ENCODE measurements around the gene TCF7L1. TPM values are rescaled to one million over a fixed set of nuclear protein-coding genes. Genes with fewer than 3 reads are reported as not detected.
A peak's percentile ranks its signal among the peaks of the same experiment; 100 is the strongest.

The TCF7L1 gene
- total and polyA plus RNA-seq, 9 of the 15 experiments (the other 6 are each of a cell fraction or from before 2014, with no cell fraction given) = 0.03 to 0.11 (median 0.07) TPM; not detected in 5

DNA sequence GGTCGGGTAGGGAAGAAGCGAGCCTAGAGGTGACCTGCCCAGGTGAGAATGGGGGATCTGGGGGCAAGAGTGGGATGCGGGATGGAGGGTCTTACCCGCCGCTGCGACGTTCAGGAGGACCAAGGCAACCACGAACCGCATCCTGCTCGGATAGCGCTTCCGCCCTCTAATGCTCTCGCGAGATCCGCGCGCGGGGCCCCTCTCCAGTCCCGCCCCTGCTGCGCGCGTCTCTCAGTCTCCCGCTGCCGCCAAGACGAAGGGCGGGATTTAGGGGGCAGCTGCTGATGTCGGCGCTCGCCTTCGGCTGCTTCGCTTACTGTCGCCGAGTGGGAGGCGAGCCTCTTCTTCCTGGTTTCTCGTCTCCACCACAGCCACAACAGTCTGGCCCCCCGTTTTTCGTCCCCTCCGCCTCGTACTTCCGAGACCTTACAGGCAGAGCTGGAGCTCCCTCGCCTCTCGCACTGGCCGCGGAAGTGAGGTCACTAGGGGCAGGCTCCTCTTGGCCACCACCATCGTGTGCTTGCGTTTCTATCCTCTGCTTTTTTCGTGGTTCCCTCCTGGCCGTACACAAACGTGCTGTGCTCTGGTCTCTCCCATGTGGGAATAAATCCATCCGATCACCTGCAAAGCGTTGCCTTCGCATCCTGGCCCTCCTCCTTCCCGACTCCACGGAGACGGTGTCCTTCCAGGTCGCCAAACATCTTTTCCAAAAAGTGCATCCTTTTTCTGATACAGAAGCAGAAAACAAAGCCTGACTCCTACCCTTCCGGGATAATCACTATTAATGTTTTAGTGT lies 194.8 kb downstream of the TCF7L1 start, which contains the start of gene TGOLN2 (continued):
- TF ChIP-seq, protein P1, sequence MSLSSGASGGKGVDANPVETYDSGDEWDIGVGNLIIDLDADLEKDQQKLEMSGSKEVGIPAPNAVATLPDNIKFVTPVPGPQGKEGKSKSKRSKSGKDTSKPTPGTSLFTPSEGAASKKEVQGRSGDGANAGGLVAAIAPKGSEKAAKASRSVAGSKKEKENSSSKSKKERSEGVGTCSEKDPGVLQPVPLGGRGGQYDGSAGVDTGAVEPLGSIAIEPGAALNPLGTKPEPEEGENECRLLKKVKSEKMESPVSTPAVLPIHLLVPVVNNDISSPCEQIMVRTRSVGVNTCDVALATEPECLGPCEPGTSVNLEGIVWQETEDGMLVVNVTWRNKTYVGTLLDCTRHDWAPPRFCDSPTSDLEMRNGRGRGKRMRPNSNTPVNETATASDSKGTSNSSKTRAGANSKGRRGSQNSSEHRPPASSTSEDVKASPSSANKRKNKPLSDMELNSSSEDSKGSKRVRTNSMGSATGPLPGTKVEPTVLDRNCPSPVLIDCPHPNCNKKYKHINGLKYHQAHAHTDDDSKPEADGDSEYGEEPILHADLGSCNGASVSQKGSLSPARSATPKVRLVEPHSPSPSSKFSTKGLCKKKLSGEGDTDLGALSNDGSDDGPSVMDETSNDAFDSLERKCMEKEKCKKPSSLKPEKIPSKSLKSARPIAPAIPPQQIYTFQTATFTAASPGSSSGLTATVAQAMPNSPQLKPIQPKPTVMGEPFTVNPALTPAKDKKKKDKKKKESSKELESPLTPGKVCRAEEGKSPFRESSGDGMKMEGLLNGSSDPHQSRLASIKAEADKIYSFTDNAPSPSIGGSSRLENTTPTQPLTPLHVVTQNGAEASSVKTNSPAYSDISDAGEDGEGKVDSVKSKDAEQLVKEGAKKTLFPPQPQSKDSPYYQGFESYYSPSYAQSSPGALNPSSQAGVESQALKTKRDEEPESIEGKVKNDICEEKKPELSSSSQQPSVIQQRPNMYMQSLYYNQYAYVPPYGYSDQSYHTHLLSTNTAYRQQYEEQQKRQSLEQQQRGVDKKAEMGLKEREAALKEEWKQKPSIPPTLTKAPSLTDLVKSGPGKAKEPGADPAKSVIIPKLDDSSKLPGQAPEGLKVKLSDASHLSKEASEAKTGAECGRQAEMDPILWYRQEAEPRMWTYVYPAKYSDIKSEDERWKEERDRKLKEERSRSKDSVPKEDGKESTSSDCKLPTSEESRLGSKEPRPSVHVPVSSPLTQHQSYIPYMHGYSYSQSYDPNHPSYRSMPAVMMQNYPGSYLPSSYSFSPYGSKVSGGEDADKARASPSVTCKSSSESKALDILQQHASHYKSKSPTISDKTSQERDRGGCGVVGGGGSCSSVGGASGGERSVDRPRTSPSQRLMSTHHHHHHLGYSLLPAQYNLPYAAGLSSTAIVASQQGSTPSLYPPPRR (CRISPR knock-in tag; IDR thresholded peaks at IDR 0.05; ENCODE audit: borderline replicate concordance) = no peak
- TF ChIP-seq HMG20B (CRISPR knock-in tag; IDR thresholded peaks at IDR 0.05) = no peak
- TF ChIP-seq MTA2 (IDR thresholded peaks at IDR 0.05; ENCODE audit: low read depth) = no peak
- TF ChIP-seq NEUROD1 (IDR thresholded peaks at IDR 0.05; ENCODE audit: borderline replicate concordance, low read depth, low read length, partially characterized antibody) = peak; percentile 37
- TF ChIP-seq ZEB2 (IDR thresholded peaks at IDR 0.05) = no peak
- no peak for TF ChIP-seq ZNF24 (IDR thresholded peaks at IDR 0.05)
- TF ChIP-seq, protein P2, sequence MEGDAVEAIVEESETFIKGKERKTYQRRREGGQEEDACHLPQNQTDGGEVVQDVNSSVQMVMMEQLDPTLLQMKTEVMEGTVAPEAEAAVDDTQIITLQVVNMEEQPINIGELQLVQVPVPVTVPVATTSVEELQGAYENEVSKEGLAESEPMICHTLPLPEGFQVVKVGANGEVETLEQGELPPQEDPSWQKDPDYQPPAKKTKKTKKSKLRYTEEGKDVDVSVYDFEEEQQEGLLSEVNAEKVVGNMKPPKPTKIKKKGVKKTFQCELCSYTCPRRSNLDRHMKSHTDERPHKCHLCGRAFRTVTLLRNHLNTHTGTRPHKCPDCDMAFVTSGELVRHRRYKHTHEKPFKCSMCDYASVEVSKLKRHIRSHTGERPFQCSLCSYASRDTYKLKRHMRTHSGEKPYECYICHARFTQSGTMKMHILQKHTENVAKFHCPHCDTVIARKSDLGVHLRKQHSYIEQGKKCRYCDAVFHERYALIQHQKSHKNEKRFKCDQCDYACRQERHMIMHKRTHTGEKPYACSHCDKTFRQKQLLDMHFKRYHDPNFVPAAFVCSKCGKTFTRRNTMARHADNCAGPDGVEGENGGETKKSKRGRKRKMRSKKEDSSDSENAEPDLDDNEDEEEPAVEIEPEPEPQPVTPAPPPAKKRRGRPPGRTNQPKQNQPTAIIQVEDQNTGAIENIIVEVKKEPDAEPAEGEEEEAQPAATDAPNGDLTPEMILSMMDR (IDR thresholded peaks at IDR 0.05 in 2 of 3, conservative IDR thresholded peaks at IDR 0.05 in 1 of 3; ENCODE audit: insufficient read depth in 2 of 3, low read depth in 1 of 3, low read length in 3 of 3) = 0 out of 6 replicates have a peak, but pooled peaks of 2 of the 3 experiments have one; percentile 3 to 14
- TF ChIP-seq CXXC5 (CRISPR knock-in tag; IDR thresholded peaks at IDR 0.05) = peak; percentile 86
- TF ChIP-seq NFE2L1 (tag; IDR thresholded peaks at IDR 0.05; ENCODE audit: borderline replicate concordance, low read depth) = no peak
- TF ChIP-seq RCOR1 (IDR thresholded peaks at IDR 0.05; ENCODE audit: borderline replicate concordance in 1 of 2, low read depth in 2 of 2, low read length in 2 of 2) = peak in 1 of 2 experiments; percentile 38; a peak in 2 of 4 replicates
- TF ChIP-seq, protein P3, sequence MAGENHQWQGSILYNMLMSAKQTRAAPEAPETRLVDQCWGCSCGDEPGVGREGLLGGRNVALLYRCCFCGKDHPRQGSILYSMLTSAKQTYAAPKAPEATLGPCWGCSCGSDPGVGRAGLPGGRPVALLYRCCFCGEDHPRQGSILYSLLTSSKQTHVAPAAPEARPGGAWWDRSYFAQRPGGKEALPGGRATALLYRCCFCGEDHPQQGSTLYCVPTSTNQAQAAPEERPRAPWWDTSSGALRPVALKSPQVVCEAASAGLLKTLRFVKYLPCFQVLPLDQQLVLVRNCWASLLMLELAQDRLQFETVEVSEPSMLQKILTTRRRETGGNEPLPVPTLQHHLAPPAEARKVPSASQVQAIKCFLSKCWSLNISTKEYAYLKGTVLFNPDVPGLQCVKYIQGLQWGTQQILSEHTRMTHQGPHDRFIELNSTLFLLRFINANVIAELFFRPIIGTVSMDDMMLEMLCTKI (IDR thresholded peaks at IDR 0.05; ENCODE audit: partially characterized antibody) = no peak
- TF ChIP-seq, protein P4, sequence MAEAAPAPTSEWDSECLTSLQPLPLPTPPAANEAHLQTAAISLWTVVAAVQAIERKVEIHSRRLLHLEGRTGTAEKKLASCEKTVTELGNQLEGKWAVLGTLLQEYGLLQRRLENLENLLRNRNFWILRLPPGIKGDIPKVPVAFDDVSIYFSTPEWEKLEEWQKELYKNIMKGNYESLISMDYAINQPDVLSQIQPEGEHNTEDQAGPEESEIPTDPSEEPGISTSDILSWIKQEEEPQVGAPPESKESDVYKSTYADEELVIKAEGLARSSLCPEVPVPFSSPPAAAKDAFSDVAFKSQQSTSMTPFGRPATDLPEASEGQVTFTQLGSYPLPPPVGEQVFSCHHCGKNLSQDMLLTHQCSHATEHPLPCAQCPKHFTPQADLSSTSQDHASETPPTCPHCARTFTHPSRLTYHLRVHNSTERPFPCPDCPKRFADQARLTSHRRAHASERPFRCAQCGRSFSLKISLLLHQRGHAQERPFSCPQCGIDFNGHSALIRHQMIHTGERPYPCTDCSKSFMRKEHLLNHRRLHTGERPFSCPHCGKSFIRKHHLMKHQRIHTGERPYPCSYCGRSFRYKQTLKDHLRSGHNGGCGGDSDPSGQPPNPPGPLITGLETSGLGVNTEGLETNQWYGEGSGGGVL (CRISPR knock-in tag; IDR thresholded peaks at IDR 0.05) = no peak
- no peak for TF ChIP-seq YBX1 (IDR thresholded peaks at IDR 0.05)
- no peak for TF ChIP-seq HDGF (IDR thresholded peaks at IDR 0.05)
- TF ChIP-seq ZC3H11A (IDR thresholded peaks at IDR 0.05; ENCODE audit: low read depth, low read length) = no peak
- no peak for TF ChIP-seq EWSR1 (IDR thresholded peaks at IDR 0.05; ENCODE audit: borderline replicate concordance, low read depth, partially characterized antibody)

Measured in K562 (cell line).